Endothelial cell of umbilical vein (primary cell): ENCODE data around the gene NECTIN3.

Source experiments
- CTCF ChIP-seq, 2 donors: IDR thresholded peaks; 1 replicate in 1 of 2; 2 replicates in 1 of 2; pipeline ENCODE4 v1.5.1; 2011; ENCODE audit warnings: low read length in 2 of 2, mild to moderate bottlenecking in 2 of 2, moderate library complexity in 2 of 2, control low read depth in 1 of 2, inconsistent platforms in 1 of 2, low read depth in 1 of 2; ENCODE audit not compliant: insufficient read depth in 1 of 2; ENCODE audit errors: extremely low read depth in 1 of 2
- FOS ChIP-seq: IDR thresholded peaks from 2 replicates; pipeline ENCODE4 v1.6.1; 2011; ENCODE audit warnings: mild to moderate bottlenecking, low read length, moderate library complexity, borderline replicate concordance; ENCODE audit not compliant: insufficient read depth
- POLR2A ChIP-seq: IDR thresholded peaks from 2 replicates; pipeline ENCODE4 v1.6.1; 2012; ENCODE audit warnings: low read depth, mild to moderate bottlenecking, control low read depth, low read length

GRCh38 chr3:111035902-111036301, 35.7 kb upstream of the NECTIN3 start:
- TF ChIP-seq CTCF (IDR thresholded peaks at IDR 0.05; ENCODE audit: extremely low read depth in 1 of 2, insufficient read depth in 1 of 2, low read depth in 1 of 2, low read length in 2 of 2) (no peak), POLR2A (no peak), FOS (no peak)
